ENCODE results near the gene IBTK. TPM values are rescaled to one million over a fixed set of nuclear protein-coding genes. Genes with fewer than 3 reads are reported as not detected.
A peak's percentile ranks its signal among the peaks of the same experiment; 100 is the strongest.

Gene IBTK
- total and polyA plus RNA-seq, 10 donors: 14.6 to 36.6 (median 28.9) TPM

DNA sequence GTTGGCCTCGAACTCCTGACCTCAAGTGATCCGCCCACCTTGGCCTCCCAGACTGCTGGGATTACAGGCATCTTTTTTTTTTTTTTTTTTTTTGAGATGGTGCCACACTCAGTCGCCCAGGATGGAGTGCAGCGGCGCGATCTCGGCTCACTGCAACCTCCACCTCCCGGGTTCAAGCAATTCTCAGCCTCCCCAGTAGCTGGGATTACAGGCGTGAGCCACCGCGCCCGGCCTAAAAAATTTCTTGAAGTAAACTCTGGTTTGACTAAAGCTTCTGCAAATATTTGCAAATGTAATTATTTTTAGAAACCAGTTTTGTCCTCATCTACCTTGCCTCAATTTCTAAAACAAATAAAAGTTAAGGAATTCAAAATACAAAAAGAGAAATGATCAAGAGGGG, 1.2 kb downstream of the IBTK start:
- 83 to 97% (median 89%) methylated on average over 12 of the region's 12 CpGs for WGBS, 5 donors
- TF ChIP-seq POLR2A (IDR thresholded peaks at IDR 0.05): no peak
- H3K36me3 ChIP-seq: no peaks in the 10 kb centered on the region
- H3K4me3 ChIP-seq: peak overlapping the region in 7 of 8 donors; percentile 79 to 92 (median 86)
- no peaks in the 10 kb centered on the region for H3K27me3 ChIP-seq (replicated peaks in 1 of 7)
- intact Hi-C loops (cut with DNase I; ENCODE audit: low total_unique reads): no loop called here
- peak overlapping the region in 5 of 8 donors; percentile 89 to 95 (median 93) for H3K27ac ChIP-seq
- peaks cover 10 to 53% (median 42%) of the 10 kb centered on the region in 6 donors for H3K4me1 ChIP-seq
- H3K9me3 ChIP-seq: no peaks in the 10 kb centered on the region
- no peak for DNase-seq

- no peak overlapping the region for H3K4me3 ChIP-seq
- H3K27ac ChIP-seq: no peak overlapping the region
- WGBS, 5 donors: 93 to 99% (median 96%) methylated on average over 4 of the region's 4 CpGs
- peaks cover 13 to 61% (median 44%) of the 10 kb centered on the region in 6 donors for H3K4me1 ChIP-seq
- TF ChIP-seq, protein P1, sequence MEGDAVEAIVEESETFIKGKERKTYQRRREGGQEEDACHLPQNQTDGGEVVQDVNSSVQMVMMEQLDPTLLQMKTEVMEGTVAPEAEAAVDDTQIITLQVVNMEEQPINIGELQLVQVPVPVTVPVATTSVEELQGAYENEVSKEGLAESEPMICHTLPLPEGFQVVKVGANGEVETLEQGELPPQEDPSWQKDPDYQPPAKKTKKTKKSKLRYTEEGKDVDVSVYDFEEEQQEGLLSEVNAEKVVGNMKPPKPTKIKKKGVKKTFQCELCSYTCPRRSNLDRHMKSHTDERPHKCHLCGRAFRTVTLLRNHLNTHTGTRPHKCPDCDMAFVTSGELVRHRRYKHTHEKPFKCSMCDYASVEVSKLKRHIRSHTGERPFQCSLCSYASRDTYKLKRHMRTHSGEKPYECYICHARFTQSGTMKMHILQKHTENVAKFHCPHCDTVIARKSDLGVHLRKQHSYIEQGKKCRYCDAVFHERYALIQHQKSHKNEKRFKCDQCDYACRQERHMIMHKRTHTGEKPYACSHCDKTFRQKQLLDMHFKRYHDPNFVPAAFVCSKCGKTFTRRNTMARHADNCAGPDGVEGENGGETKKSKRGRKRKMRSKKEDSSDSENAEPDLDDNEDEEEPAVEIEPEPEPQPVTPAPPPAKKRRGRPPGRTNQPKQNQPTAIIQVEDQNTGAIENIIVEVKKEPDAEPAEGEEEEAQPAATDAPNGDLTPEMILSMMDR (IDR thresholded peaks at IDR 0.05 in 8 of 11, conservative IDR thresholded peaks at IDR 0.05 in 3 of 11): no peak
- TF ChIP-seq POLR2AphosphoS5 (IDR thresholded peaks at IDR 0.05) (no peak), POLR2A (IDR thresholded peaks at IDR 0.05) (no peak)
- peaks cover 0 to 4% (median 0%) of the 10 kb centered on the region in 6 donors for H3K36me3 ChIP-seq
- no peak for DNase-seq
- no peaks in the 10 kb centered on the region for H3K9me3 ChIP-seq
- intact Hi-C loops (cut with DNase I; ENCODE audit: low total_unique reads): no loop called here
- no peaks in the 10 kb centered on the region for H3K27me3 ChIP-seq (replicated peaks in 1 of 7)
These were observed 2.2 kb downstream of the IBTK start for GRCh38 chr6:82245376-82245775.

DNA sequence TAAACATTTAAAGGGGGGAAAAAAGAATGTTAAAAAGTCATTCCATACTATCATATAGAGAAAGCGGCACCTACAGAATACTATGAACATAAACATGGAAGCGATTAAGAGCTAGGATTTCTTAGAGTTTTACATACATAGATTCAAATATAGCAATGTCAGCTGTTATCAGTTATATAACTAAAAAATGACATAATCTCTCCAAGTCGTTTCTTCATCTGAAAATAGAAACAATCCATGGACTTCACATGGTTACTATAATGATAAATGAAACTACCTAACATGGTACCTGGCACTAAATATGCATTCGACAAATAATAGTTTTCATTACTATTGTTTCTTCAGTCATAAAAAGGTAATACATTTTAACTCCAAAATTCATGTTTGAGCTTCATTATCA, 3.7 kb downstream of the IBTK start:
- WGBS, 5 donors: 76 to 84% (median 80%) methylated on average over 4 of the region's 4 CpGs
- H3K36me3 ChIP-seq: peaks cover 0 to 18% (median 3%) of the 10 kb centered on the region in 6 donors
- H3K9me3 ChIP-seq: no peaks in the 10 kb centered on the region
- no peaks in the 10 kb centered on the region for H3K27me3 ChIP-seq (replicated peaks in 1 of 7)
- H3K4me3 ChIP-seq: no peak overlapping the region
- intact Hi-C loops (cut with DNase I; ENCODE audit: low total_unique reads): no loop called here
- no peak overlapping the region for H3K27ac ChIP-seq
- peaks cover 19 to 65% (median 44%) of the 10 kb centered on the region in 6 donors for H3K4me1 ChIP-seq
- TF ChIP-seq POLR2A (IDR thresholded peaks at IDR 0.05): no peak
- TF ChIP-seq, protein P1 (IDR thresholded peaks at IDR 0.05 in 8 of 11, conservative IDR thresholded peaks at IDR 0.05 in 3 of 11): no peak
- TF ChIP-seq POLR2AphosphoS5 (IDR thresholded peaks at IDR 0.05): no peak
- DNase-seq: no peak

DNA sequence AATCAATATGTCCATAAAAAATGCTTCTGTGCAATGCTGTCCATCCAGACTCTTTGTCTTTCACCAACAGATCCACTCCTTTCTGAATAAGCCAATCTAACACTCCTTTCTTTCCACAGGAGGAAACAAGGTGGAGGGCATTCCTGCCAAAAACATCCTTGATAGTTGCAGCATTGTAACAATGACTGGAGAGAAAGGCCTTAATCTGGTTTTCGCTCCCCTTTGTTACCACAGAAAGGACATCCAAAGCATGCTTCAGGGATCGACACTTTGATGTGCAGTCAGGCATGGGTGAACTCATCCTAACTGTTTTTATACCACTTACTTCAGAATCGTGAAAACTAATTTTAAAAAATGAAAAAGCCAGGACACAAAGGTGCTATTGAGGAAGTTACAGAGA, 7.4 kb downstream of the IBTK start:
- TF ChIP-seq, protein P1 (IDR thresholded peaks at IDR 0.05 in 8 of 11, conservative IDR thresholded peaks at IDR 0.05 in 3 of 11): no peak
- TF ChIP-seq POLR2AphosphoS5 (IDR thresholded peaks at IDR 0.05) (no peak), POLR2A (IDR thresholded peaks at IDR 0.05) (no peak)
- Histone ChIP-seq H3K27ac (no peak overlapping the region), H3K4me3 (no peak overlapping the region), H3K36me3 (peaks cover 0 to 49% (median 10%) of the 10 kb centered on the region in 6 donors), H3K4me1 (peaks cover 9 to 47% (median 20%) of the 10 kb centered on the region in 6 donors), H3K9me3 (no peaks in the 10 kb centered on the region), H3K27me3 (replicated peaks in 1 of 7) (no peaks in the 10 kb centered on the region)
- 71 to 92% (median 83%) methylated on average over 3 of the region's 3 CpGs for WGBS, 5 donors
- intact Hi-C loops (cut with DNase I; ENCODE audit: low total_unique reads): no loop called here
- no peak for DNase-seq

DNA sequence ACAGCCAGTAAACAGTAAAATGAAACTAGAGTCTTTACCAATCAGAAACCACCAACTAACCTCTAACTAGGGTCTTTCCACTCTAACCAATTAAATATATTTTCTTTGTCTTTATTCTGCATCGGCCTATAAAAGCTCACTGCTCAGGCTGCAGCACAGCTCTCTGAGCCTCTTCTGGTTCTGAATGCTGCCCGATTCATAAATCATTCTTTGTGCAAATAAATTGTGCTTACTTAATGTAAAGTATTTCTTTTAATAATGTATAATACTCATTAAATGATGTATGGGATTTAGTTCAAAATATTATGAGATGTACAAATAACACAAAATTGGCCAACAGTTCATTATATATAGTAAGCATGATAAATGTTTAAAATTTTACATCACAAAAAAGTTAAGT, 7.9 kb downstream of the IBTK start:
- 92 to 96% (median 95%) methylated on average over 2 of the region's 2 CpGs for WGBS, 5 donors
- peaks cover 0 to 55% (median 13%) of the 10 kb centered on the region in 6 donors for H3K36me3 ChIP-seq
- H3K4me1 ChIP-seq: peaks cover 6 to 41% (median 14%) of the 10 kb centered on the region in 6 donors
- no peak for DNase-seq
- H3K9me3 ChIP-seq: no peaks in the 10 kb centered on the region
- intact Hi-C loops (cut with DNase I; ENCODE audit: low total_unique reads): no loop called here
- no peak overlapping the region for H3K4me3 ChIP-seq
- no peak overlapping the region for H3K27ac ChIP-seq
- TF ChIP-seq, protein P1 (IDR thresholded peaks at IDR 0.05 in 8 of 11, conservative IDR thresholded peaks at IDR 0.05 in 3 of 11): no peak
- no peak for TF ChIP-seq POLR2AphosphoS5 (IDR thresholded peaks at IDR 0.05)
- no peak for TF ChIP-seq POLR2A (IDR thresholded peaks at IDR 0.05)
- no peaks in the 10 kb centered on the region for H3K27me3 ChIP-seq (replicated peaks in 1 of 7)
